GM18867 (cell line): ENCODE results near the gene GSTM5.
"Not testable (repeated sequence)": the region's sequence is repeated elsewhere in the genome, so short reads cannot be mapped to it uniquely, and the experiment has no call there.

ENCODE experiments used
- ATAC-seq: cut with Tn5 transposase; IDR thresholded peaks from one replicate; pipeline ENCODE4 v1.9.1; 2021; ENCODE audit warnings: mild to moderate bottlenecking, moderate library complexity; ENCODE audit not compliant: unreplicated experiment

GSTM5 gene

DNA sequence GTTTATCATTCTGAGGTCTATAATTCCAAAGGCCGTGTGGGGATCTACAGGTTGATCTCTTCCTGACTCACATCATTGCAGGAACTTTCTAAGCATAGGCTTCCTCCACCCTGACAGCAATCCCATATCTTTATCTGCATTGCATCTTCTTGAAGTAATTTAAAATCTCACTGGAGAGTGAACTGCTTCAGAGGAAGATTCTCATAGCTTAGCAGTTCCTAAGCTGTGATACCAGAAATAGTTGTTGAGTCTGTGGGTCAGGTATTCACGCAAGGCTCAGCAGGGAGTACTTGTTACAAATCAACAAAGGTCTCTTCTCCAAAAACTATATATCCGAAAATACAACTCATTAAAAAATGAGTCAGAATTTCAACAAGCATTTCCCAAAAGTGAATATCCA lies 16.9 kb upstream of the GSTM5 start:
- ATAC-seq, result not testable (repeated sequence)

DNA sequence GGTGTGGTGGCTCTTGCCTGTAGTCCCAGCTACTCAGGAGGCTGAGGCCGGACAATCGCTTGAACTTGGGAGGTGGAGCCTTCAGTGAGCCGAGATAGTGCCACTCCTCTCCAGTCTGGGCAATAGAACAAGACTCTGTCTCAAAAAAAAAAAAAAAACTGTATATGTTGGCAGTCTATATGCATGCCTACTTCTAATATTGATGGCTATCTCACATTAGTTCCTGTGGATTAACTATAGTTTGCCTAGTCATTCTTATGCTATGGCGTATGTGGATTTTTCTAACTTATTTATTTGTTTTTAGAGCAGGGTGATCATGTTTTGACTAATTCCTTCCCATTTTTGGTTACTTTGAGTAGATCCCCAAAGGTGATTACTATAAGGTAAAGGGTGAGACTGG lies 15.0 kb upstream of the GSTM5 start:
- ATAC-seq, result no peak

DNA sequence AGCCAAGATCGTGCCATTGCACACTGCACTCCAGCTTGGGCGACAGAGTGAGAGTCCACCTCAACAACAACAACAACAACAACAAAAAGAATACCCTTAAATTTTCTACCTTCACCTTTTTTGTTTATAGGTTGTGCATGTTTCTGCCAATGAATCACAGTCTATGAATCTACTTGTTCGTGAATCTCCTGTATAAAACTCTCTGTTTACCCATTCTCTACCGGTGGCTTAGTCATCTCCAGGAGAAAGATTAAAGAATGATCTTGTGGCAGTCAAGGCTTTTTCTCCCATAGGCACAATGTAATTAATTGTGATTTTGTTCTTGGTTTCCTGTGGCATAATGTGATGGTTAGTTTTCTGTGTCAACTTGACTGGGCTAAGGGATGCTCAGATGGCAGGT lies 14.2 kb upstream of the GSTM5 start:
- not testable (repeated sequence) for ATAC-seq

DNA sequence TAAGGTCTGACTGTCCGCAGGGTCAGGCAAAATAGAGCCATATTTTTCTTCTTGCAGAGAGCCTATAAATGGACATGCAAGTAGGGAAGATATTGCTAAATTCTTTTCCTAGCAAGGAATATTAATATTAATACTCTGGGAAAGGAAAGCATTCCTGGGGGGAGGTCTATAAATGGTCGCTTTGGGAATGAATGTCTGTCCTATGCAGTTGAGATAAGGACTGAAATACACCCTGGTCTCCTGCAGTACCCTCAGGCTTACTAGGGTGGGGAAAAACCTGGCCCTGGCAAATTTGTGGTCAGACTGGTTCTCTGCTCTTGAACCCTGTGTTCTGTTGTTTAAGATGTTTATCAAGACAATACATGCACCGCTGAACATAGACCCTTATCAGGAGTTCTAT lies 9.1 kb upstream of the GSTM5 start:
- ATAC-seq, result not testable (repeated sequence)

DNA sequence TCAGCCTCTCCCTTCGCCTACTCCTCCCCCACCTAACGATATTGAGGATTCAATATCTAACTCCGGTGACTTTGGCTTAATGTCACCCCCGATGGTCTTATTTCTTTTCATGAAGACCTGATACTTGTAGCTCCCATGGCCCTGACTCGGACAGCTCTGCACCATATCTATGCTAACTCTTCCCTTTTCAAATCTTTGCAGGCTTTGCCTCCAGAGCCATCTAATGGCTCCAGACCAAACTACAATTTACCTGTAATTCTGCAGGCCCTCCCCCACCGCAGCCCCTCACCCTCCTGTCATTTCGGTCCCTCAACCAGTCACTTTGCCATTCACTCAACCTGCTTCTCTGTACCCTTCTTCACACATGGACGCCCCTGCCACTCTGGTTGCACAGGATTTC lies 7.9 kb upstream of the GSTM5 start:
- ATAC-seq, result no peak

DNA sequence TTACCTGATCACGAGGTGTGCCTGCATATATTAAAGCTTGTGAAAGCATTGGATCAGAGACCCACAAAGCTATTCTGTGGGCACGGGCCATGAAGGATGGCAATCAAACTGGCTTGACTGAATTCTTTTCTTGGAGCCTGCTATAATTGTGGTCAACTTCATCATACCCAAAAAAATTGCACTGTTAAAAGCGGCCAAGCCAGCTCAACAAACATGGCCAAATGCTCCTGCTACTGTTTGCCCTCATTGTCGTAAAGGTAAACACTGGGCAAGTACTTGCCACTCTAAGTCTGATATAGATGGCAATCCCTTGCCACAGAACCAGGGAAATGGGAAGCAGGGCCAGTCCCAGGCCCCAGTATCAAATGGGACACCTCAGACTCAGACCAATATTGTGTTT lies 6.6 kb upstream of the GSTM5 start:
- no peak for ATAC-seq

DNA sequence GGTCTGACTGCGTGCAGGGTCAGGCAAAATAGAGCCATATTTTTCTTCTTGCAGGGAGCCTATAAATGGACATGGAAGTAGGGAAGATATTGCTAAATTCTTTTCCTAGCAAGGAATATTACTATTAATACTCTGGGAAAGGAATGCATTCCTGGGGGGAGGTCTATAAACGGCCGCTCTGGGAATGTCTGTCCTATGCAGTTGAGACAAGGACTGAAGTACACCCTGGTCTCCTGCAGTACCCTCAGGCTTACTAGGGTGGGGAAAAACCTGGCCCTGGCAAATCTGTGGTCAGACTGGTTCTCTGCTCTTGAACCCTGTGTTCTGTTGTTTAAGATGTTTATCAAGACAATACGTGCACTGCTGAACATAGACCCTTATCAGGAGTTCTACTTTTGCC lies 3.1 kb upstream of the GSTM5 start:
- not testable (repeated sequence) for ATAC-seq

DNA sequence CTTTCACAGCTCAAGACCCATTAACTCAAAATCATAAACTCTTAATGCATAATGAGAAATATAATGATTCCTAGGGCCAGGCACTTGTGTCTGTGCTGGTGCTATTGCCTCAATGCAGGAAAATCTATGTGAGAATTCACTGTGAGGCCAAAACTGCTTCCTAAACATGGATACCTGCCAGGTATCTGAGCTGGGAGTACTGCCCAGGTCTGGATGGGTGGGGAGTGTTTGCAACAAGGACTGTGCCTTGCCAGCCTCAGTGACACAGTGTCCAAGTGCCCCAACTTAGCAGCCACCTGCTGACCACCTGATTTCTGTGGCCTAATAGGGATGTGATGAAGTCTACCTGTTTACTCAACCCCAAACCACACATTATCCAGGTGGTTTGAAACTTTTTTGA lies 2.2 kb upstream of the GSTM5 start:
- ATAC-seq, result not testable (repeated sequence)

DNA sequence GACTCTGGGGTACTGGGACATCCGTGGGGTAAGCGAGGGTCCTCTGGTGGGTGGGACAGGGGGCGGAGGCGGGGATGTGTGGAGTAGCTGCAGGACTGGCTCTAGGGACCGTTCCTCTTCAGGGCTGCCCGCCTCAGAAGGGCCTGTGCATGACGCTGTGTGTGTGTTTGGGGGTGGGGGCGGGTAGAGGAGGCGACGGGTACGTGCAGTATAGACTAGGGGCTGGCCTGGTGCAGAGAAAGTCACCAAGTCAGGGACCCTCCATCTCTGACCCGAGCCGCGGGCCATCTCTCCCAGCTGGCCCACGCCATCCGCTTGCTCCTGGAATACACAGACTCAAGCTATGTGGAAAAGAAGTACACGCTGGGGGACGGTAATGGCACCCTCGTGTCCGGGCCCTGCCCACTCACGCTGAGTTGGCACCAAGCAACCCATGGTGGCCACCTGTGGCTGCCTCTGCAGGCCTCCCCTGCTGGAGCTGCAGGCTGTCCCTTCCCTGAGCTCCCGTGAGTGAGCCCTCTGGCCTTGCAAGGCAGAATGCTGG lies 342 bp downstream of the GSTM5 start:
- ATAC-seq, result no peak

DNA sequence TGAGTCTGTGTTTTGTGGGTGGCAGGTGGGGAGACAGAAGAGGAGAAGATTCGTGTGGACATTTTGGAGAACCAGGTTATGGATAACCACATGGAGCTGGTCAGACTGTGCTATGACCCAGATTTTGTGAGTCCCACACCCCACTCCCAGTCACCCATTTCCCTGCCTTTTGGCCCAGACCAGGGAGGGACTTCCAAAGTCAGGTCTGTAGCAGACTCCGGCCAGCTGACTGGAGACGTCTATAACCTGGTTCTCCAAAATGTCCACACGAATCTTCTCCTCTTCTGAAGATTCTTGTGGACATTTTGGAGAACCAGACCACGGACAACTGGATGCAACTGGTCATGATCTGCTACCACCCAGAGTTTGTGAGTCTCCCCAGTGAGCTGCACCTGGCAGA lies 1.6 kb downstream of the GSTM5 start:
- ATAC-seq, result no peak

DNA sequence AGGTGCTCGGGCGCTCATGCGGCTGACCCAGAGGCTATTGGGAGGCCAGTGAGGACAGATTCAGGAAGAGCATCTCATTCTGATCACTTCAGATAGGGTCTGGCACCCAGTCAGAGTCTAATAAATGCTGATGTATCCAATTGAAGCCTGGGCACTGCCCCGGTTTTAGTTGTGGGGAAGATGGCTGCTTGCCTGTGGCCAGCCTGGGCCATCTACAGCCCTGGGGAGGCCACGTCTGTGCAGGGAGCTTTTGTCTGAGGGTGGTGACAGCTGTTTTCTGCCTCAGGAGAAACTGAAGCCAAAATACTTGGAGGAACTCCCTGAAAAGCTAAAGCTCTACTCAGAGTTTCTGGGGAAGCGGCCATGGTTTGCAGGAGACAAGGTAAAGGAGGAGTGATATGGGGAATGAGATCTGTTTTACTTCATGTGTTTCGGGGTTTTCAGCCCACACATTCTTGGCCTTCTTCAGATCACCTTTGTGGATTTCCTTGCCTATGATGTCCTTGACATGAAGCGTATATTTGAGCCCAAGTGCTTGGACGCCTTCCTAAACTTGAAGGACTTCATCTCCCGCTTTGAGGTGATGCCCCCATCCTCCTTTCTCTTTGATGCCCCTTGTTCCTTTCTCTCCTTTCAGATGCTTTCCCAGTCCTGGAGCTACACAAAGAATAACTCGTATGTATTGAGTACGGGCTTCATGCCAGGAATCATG lies 2.8 kb downstream of the GSTM5 start:
- ATAC-seq, result no peak

DNA sequence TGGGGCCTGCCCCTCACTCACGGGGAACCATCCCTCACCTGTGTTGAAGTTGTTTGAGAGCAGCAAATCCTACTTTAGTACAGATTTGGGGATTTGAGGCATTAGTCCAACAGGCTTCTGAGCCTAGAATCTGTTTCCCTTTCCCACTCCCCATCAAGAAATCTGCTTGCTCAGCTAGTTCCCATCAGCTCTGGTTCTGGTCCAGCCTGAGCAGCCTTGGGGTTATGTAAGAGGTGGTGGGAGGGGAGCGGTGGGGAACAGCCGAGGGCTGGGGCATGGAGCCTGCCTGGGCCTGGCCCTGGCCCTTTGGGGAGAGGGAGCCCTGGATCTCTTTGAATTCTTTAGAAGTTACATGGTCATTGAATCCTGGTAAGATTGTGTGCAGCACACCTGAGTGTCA lies 4.1 kb downstream of the GSTM5 start:
- ATAC-seq, result no peak

DNA sequence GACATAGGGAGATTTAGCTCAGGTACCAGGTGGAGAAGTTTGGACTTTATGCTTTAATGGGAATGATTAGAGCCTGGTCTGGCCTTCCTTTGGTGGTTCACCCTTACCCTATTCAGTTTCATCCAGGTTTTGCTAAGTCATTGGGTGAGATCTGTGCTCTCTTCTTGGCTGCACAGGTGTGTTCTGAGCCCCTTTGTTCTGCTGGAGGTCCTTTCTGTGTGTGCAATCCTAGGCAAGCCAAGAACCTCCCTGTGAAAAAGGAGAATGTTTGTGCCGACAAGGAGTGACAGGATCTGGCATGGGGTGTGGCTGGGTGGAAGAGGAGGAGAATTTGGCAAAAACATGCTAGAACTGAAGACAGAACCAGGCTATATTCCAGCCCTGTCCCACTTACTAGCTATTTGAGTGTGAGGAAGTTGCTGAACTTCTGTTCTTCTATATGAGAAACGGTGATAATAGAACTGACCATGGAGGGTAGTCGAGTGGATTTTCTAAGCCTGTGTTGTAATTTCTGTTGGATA lies 4.6 kb downstream of the GSTM5 start:
- ATAC-seq, result no peak

DNA sequence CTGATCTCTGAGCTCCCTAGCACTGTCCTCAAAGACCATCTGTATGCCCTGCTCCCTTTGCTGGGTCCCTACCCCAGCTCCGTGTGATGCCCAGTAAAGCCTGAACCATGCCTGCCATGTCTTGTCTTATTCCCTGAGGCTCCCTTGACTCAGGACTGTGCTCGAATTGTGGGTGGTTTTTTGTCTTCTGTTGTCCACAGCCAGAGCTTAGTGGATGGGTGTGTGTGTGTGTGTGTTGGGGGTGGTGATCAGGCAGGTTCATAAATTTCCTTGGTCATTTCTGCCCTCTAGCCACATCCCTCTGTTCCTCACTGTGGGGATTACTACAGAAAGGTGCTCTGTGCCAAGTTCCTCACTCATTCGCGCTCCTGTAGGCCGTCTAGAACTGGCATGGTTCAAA lies 5.7 kb downstream of the GSTM5 start:
- no peak for ATAC-seq

DNA sequence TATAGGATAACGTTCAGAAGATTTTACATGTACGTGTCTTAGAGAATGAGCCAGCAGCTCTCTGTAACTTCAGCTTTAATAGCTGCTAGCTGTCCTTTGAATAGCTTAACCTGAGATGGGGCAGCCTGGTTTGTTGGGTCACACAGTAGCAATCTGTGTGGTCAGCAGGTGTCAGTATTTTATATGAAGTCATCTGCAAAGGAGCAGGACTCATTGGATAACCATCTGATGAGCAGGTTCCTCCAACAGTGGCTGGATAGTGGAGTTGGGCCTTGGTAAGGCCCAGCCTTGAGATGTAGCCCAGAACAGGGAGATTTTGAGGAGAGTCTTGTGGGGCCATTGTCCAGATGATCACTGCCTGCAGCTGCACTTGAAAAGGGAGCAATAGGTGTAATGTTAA lies 6.4 kb downstream of the GSTM5 start:
- ATAC-seq, result no peak

DNA sequence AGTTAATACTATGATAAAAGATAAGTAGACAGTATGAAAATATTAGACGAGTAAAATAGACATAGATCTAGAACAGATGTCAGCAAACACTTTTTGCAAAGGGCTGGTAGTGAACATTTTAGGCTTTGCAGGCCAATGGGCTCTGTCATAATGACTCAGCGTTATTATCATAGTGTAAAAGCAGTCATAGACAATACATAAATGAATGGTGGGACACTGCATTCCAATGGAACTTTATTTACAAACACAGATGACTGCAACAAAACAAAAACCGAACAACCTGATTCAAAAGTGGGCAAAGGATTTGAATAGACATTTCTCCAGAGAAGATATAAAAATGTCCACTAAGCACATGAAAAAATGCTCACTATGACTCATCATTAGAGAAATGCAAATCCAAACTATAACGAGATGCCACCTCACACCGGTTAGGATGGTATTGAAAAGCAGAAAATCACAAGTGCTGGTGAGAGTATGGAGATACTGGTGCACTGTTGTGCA lies 7.3 kb downstream of the GSTM5 start:
- ATAC-seq, result peak; percentile 82

DNA sequence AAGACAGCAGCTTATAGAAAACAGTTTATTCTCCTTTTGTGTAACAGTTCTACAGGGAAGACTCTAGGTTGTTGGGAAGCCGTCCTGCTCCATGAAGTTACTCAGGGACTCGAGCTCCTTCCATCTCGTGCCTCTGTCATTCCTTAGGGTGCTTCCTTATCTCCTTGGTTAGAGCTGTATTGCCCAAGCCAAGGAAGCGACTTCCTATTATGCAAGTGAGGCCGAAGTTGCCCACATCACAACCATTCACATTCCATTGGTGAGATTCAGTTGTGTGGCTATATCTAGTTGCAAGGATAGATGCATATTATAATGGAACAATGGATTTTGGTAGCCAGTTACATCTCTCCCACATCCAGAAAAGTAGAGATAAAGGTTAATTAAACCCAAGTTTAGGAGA lies 9.0 kb downstream of the GSTM5 start:
- no peak for ATAC-seq

DNA sequence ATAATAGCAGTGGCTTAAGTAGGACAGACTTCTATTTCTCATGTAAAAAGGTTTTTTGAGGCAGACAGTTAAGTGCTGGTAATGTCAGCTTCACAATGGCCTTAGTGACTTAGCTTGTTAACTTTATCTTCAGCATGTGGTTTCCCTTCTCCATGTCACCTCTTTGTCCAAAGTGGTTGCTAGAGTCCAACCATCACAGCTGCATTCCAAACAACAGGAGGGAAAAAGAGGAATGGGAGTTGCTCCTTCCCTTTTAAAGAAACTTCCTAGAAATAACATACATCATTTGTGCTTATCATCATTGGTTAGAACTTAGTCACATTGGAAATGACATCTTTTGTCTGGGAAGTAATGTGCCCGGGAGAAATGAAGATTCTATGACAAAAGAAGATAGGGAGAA lies 9.9 kb downstream of the GSTM5 start:
- no peak for ATAC-seq

DNA sequence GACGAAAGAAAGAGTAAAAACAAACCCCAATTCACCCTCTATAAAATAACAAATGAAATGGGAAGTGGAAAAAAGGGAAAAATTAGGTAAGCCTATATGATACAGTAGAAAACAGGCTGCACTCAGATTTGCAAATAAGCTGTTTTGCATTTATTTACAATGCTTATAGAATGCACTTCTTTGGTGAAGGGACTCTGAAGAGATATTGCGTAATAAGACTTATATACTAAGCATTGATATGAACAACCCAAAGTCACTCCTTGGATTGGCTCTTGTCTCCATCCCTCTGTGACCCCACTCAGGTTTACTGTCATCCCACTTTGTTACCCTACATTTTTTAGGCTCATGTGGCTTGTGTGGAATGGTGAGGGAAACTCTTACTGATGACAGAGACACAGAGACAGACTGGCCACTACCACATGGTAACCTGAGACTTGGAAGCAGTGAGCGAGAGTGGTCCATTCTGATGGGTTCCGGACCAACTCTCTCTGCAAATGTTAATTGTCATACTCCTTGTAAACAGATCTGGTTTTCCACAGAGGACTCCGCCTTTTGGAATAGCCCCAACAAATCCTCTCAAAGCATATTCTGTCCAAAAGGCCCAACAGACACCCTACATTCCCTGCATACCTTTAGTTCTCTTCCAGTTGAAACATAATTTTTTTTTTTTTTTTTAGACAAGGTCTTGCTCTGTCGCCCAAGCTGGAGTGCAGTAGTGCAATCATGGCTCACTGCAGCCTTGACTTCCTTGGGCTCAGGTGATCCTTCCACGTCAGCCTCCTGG lies 11.0 kb downstream of the GSTM5 start:
- no peak for ATAC-seq

DNA sequence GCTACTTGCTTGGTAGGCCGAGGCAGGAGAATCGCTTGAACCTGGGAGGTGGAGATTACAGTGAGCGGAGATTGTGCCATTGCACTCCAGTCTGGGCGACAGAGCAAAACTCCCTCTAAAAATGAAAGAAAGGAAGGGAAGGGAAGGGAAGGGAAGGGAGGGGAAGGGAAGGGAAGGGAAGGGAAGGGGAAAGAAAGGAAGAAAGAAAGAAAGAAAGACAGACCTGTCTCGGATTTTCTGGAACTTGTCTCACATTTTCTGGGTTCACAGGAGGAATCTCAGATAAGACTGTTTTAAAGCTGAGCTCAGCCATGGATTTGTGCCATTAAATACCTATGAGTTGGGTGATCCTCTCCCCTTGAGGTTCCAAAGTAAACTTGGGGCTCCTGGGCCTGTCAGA lies 12.9 kb downstream of the GSTM5 start:
- ATAC-seq, result no peak

DNA sequence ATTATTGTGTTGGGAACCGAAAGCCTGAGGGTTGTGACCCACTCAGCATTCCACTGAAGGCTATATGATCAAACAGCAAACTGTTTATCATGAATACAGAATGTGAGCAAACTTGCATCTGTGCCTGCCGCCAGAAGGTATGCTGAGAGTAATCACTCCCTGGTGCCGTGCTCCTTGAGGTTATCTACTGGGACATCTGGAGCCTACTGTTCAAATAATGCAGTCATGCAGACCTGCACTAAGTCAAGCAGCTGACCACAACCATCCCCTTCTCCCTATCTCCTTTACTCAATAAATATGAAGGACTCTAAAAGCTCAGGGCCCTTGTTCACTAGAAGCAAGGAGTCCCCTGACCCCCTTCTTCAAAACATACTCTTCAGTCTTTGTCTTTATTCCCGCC lies 13.5 kb downstream of the GSTM5 start:
- ATAC-seq, result no peak

DNA sequence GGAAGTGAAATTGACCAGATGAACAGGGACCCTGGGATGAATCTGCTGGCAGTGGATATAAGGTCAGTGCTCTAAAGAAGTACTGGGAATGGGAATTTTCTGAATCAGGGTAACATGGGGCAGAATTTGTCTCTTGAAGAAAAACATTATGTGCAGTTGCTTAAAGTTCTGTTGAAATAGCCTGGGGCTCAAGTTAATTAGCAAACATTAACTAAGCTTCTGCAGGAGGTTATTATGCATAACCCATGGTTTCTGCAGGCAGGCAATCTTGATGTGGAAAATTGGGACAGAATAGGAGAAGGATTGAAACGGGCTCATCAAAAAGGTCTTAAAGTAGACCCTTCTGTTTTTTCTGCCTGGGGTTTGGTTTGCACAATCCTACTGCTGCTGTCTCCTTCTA lies 14.0 kb downstream of the GSTM5 start:
- no peak for ATAC-seq
